COR-L47 (cell line): ENCODE results near the gene DENND4A.
"Not testable (repeated sequence)": the region's sequence is repeated elsewhere in the genome, so short reads cannot be mapped to it uniquely, and the experiment has no call there.

Experiments used
- DNase-seq: peaks from one replicate; lab custom pipeline; 2025; lab: John Stamatoyannopoulos, UW

The DENND4A gene

DNA sequence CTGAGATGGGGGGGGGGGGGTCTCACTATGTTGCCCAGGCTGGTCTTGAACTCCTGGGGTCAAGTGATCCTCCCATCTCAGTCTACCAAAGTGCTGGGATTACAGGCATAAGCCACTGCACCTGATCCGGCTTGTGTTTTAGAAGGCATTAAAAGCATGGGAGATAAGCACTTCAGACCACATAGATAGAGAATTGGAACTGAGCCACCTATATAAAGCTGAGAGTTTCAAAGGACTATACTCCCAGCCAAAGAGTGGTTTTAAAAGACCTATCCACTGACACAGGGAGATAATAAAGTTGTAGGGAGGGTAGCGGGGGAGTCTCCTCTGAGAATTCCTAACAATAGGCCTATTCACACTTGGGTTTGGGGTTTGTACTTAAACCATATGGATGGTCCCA is 34.8 kb downstream of the DENND4A start:
- DNase-seq, result no peak

- DNase-seq, result no peak
These were observed 39.9 kb downstream of the DENND4A start for GRCh38 chr15:65752151-65752700.

DNA sequence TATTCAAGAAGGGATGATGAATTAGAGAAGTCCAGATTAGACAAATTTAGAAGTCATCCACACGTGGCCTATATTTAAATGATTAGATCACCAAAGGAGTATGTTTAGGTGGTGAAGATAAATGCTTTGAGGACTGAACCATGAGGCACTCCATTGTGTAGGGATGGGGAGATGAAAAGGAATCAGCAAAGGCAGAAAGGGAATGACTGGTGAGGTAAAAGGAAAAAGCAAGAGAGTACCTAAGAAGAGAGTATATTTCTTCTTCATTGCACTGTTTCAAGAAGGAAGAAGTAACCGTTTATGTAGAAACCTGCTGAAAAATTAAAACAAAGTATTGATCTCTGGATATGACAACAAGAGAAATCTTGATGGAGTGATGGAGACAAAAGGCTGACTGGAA is 40.7 kb downstream of the DENND4A start:
- DNase-seq, result no peak

GRCh38 chr15:65747265-65747664 is 44.8 kb downstream of the DENND4A start:
- no peak for DNase-seq

GRCh38 chr15:65743637-65744252 is 48.3 kb downstream of the DENND4A start:
- no peak for DNase-seq

- DNase-seq, result no peak
These were observed 51.9 kb downstream of the DENND4A start for GRCh38 chr15:65740148-65740547.

DNA sequence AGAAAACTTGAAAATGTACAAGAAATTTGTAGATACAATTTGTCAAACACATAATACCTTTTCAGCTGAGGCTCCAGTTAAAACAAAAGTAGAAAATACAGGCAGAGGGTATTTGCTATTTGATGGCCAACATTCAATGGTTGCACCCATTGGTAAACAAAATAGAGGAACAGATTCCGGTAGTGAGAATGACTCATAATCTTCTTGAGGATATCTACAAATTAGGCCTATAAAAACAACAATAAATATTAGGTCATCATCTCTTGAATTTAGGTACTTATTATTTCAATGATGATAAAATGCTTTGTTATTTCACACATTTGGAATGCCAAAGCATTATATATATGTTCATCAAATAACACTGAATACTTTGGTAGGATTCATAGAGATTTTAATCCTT is 53.4 kb downstream of the DENND4A start:
- DNase-seq, result no peak

DNA sequence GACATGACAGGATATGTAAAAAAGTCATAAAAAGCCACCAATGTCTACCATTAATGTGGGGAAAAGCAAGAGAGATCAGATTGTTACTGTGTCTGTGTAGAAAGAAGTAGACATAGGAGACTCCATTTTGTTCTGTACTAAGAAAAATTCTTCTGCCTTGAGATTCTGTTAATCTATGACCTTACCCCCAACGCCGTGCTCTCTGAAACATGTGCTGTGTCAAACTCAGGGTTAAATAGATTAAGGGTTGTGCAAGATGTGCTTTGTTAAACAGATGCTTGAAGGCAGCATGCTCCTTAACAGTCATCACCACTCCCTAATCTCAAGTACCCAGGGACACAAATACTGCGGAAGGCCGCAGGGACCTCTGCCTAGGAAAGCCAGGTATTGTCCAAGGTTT is 58.5 kb downstream of the DENND4A start:
- DNase-seq, result not testable (repeated sequence)

DNA sequence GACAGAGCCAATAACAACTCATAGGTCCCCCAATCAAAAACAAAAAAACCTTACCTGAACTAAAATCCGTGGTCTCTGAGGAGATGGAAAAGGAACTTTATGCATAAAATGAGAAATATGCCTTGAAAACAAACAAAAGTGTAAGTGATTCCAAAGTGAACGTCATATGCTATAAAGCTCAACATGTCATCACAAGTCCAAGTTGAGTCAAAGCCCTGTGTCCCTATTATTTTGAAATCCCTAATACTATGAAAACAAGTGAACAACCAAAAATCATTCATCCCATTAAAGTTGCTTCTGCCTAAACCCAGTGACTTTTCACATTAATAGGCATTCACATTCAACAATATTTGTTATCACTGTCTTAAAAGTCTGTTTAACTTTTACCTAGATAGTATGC is 59.4 kb downstream of the DENND4A start:
- DNase-seq, result no peak

GRCh38 chr15:65731926-65732325 is 60.2 kb downstream of the DENND4A start:
- DNase-seq, result no peak

- DNase-seq, result no peak
These were observed 61.4 kb downstream of the DENND4A start for GRCh38 chr15:65730549-65731172.

DNA sequence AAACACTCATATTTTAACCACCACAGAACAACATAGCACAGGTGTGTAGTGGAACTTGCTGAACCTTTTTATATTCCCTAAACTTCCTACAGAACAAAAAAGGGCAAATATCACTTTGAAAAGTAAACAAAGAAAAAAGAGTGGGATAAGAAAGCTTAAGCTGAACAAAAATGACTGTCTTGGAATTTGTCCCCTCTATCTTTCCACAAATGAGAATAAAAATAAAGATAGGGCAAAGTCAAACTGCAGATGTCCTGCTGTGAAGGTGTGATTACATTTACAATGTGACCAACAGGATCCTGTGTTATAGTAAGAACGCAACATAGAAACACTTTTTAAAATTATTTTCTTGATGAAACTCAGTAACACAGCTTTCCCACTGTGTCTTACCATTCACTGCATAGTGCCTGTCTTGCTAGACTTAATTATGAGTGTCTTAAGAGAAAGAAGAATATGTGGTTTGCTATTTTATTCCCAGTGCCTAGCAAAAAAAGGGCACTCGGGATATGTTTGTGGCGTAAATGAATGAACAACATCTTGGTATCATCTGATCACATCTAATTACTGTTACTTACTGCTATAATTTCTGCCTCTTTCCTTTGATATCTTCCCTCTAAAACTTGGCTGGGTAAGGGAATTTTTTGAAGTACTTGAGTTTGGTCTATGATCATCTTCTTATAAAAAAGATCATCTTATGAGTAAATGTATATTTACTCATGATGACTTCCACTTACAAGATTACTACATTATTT is 67.5 kb downstream of the DENND4A start:
- no peak for DNase-seq

DNA sequence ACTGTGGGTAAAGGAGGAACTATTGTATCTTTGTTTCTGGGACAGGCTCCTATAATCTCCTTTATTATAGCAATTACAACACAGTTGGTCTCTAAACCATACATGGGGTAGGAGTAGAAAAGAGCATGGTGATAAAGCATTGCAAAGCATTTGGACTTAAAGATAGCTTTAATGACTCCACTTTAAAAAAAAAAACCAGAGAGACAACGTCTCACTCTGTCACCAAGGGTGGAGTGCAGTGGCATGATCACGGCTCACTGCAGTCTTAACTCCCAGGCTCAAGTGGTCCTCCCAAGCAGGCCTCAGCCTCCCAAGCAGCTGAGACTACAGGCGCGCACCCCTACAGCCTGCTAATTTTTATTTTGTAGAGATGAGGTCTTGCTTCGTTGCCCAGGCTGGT is 68.2 kb downstream of the DENND4A start:
- DNase-seq, result no peak

GRCh38 chr15:65722191-65722590 is 69.9 kb downstream of the DENND4A start:
- DNase-seq, result no peak

DNA sequence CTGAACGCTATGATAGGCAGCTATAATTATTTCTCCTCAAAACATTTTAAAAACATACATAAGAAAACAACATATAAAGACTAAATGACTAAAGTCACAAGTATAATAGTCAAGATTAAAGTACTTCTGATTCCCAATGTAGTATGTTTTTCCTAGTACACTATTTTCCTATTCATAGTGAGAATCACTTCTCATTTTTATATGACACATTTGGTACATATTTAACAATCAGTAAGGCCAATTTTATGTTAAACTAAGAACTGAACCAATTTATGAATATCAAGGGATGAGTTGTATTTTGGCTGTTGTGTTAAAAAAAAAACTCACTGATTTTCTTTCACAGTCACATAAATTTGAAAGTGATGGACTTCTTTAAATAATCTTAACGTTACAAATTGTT is 79.7 kb downstream of the DENND4A start:
- no peak for DNase-seq

DNA sequence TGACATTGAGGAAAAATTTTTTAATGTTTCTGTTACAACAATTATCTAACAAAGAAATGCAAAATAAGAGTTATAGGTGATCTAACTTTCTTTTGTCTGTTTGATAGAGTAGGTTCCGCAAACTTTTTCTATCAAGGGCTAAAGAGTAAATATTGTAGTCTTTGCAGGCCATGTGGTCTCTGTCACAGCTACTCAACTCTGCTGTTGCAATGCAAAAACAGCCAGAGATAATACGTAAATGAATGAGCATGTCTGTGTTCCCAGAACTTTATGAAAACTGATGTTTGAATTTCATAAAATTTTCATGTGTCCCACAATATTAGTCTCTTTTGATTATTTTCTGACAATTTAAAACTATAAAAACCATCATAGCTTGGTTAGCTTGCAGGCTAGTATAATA is 97.0 kb downstream of the DENND4A start:
- no peak for DNase-seq

GRCh38 chr15:65690778-65691177 is 101.3 kb downstream of the DENND4A start:
- DNase-seq, result no peak

DNA sequence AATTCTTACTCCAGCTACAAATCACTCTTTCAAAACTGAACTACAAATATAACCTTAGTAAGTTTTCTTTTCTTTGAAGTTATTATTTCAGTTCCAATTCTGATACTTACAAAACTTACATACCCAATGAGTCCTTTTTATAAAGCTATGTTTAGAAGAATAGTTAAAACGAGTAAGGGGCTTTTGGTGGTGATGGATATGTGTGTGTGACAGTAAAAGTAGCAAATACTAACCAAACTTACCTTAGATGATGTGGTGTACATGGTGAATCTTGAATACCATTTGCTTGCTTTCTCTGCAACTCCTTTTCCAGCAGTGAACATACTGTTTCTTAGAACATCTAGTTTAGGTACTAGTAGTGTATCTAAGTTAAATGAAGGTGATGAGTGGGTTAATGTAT is 101.9 kb downstream of the DENND4A start:
- DNase-seq, result no peak

DNA sequence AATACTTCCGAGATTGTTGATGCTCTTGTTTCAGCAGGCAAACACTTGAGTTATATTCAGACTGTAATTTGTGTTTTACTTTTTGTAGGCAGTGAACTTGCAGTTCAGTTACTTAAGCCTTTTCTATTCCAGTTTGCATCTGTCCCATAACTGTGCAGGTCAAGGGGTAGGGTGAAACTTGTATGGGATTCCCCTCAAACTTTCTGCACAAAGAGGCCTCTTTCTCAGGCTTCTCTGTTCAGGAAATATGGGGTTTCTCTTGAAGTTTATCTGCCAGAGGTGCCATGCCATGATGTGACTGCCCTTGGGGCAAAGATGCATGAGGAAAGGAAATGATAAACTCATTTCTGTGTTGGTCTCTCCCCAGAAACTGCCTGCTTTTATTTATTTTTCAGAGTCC is 103.6 kb downstream of the DENND4A start:
- DNase-seq, result no peak

DNA sequence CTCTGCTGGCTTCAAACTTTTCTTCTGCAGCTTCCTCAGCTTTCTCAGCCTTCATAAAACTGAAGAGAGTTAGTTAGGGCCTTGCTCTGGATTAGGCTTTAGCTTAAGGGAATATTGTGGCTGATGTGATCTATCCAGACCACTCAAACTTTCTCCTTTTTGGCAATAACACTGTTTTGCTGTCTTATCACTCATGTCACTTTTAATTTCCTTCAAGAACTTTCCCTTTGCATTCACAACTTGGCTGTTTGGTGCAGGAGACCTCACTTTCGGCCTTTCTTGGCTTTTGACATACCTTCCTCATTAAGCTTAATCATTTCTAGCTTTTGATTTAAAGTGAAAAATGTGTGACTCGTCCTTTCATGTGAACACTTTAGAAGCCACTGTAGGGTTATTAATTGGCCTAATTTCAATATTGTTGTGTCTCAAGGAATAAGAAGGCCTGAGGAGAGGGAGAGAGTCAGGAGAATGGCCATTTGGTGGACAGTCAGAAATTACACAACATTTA is 109.6 kb downstream of the DENND4A start:
- no peak for DNase-seq

DNA sequence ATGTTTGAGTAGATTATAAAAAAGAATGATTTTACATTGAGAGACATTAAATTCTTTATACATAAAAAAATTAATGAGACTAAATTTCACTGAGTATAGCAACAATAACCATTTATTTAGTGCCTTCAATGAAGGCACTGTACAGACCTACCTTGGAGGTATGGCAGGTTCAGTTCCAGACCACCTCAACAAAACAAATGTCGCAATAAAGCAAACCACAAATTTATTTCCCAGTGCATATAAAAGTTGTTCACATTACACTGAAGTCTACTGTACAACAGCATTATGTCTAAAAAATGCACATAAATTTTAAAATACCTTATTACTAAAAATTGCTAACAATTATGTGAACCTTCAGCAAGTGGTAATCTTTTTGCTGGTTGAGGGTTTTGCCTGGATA is 111.5 kb downstream of the DENND4A start:
- DNase-seq, result no peak

DNA sequence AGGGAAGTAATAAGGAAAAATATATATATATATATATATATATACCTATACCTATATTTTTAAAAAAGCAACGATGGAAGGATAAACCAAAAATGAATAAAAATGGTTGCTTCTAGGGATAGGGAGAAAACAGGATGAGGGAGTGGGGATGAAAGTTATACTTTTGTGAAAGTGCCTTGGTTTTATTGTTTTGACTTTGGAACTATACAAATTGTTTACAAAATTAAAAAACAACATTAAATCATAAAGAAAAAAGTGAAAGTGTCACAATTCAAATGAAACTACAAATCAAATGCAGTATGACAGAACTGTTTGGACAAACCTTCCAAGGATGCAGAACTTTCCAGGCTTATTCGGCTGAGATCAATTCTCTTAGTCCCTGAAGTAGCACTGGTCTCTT is 116.0 kb downstream of the DENND4A start:
- DNase-seq, result no peak

GRCh38 chr15:65675551-65675950 is 116.5 kb downstream of the DENND4A start:
- no peak for DNase-seq
